DND-41 (cell line): ENCODE results near the gene STX19.

Experiments
- ATAC-seq: fragments of 200-7000 bp; cut with Tn5 transposase; 3 replicates; pipeline ENCODE4 v1.9.1; 2021; ENCODE audit warnings: low read depth; ENCODE audit not compliant: insufficient read depth
- DNase-seq: peaks from one replicate; pipeline ENCODE4 v3.0.0-alpha.2; 2020
- H2AFZ ChIP-seq: 2 replicates; pipeline ENCODE4 v1.6.0; 2012; ENCODE audit warnings: low read depth, low read length
- H3K27ac ChIP-seq: 2 replicates; pipeline ENCODE4 v1.5.1; 2012; ENCODE audit warnings: low read length, inconsistent platforms
- H3K27me3 ChIP-seq: fragments of 200-600 bp; sonication (generic); 2 replicates; pipeline ENCODE4 v1.6.0; 2012; ENCODE audit warnings: low read length, mild to moderate bottlenecking, inconsistent platforms; ENCODE audit not compliant: insufficient read depth, poor library complexity
- H3K36me3 ChIP-seq: 2 replicates; pipeline ENCODE4 v1.5.1; 2012; ENCODE audit warnings: low read length, inconsistent platforms; ENCODE audit not compliant: insufficient read depth
- H3K4me1 ChIP-seq: 2 replicates; pipeline ENCODE4 v1.5.1; 2012; ENCODE audit warnings: mild to moderate bottlenecking, low read length; ENCODE audit not compliant: insufficient read depth
- H3K4me2 ChIP-seq: 2 replicates; pipeline ENCODE4 v1.6.0; 2012; ENCODE audit warnings: mild to moderate bottlenecking, moderate library complexity, low read length, inconsistent platforms; ENCODE audit not compliant: insufficient read depth
- H3K4me3 ChIP-seq, 2 experiments: fragments of 200-600 bp in 1 of 2; shearing (Covaris generic) in 1 of 2; 2 replicates each; pipeline ENCODE4 v1.5.1; 2012 to 2016; ENCODE audit warnings: inconsistent platforms in 2 of 2, low read length in 2 of 2, mild to moderate bottlenecking in 2 of 2, low read depth in 1 of 2, moderate library complexity in 1 of 2
- H3K79me2 ChIP-seq: 2 replicates; pipeline ENCODE4 v1.6.0; 2012; ENCODE audit warnings: low read length, inconsistent platforms; ENCODE audit not compliant: insufficient read depth
- H3K9ac ChIP-seq: 2 replicates; pipeline ENCODE4 v1.6.0; 2012; ENCODE audit warnings: low read depth, mild to moderate bottlenecking, inconsistent platforms, low read length, moderate library complexity
- H3K9me3 ChIP-seq: 2 replicates; pipeline ENCODE4 v1.5.1; 2012; ENCODE audit warnings: low read length, moderate library complexity, mild to moderate bottlenecking, inconsistent platforms; ENCODE audit not compliant: insufficient read depth, severe bottlenecking
- H4K20me1 ChIP-seq: 2 replicates; pipeline ENCODE4 v1.6.0; 2012; ENCODE audit warnings: low read length; ENCODE audit not compliant: insufficient read depth
- EZH2 ChIP-seq: IDR thresholded peaks from 3 replicates; pipeline ENCODE4 v1.6.1; 2012; ENCODE audit warnings: borderline replicate concordance, low read depth, mild to moderate bottlenecking, moderate library complexity, low read length, inconsistent platforms; ENCODE audit not compliant: severe bottlenecking
- TF ChIP-seq, protein P1 (sequence below): IDR thresholded peaks from 2 replicates; pipeline ENCODE4 v1.5.1; 2012; ENCODE audit warnings: borderline replicate concordance, low read length, moderate library complexity, mild to moderate bottlenecking; ENCODE audit not compliant: poor library complexity, severe bottlenecking; ENCODE audit errors: extremely low read depth

STX19 gene

GRCh38 chr3:94024385-94024784, 4.0 kb downstream of the STX19 start:
- H3K9ac ChIP-seq: no peak overlapping the region
- no peak overlapping the region for H3K27ac ChIP-seq
- H2AFZ ChIP-seq: no peak overlapping the region
- no peaks in the 10 kb centered on the region for H3K36me3 ChIP-seq
- no peaks in the 10 kb centered on the region for H3K4me1 ChIP-seq
- ATAC-seq: no peak
- no peaks in the 10 kb centered on the region for H4K20me1 ChIP-seq
- no peaks in the 10 kb centered on the region for H3K9me3 ChIP-seq
- TF ChIP-seq, protein P1, sequence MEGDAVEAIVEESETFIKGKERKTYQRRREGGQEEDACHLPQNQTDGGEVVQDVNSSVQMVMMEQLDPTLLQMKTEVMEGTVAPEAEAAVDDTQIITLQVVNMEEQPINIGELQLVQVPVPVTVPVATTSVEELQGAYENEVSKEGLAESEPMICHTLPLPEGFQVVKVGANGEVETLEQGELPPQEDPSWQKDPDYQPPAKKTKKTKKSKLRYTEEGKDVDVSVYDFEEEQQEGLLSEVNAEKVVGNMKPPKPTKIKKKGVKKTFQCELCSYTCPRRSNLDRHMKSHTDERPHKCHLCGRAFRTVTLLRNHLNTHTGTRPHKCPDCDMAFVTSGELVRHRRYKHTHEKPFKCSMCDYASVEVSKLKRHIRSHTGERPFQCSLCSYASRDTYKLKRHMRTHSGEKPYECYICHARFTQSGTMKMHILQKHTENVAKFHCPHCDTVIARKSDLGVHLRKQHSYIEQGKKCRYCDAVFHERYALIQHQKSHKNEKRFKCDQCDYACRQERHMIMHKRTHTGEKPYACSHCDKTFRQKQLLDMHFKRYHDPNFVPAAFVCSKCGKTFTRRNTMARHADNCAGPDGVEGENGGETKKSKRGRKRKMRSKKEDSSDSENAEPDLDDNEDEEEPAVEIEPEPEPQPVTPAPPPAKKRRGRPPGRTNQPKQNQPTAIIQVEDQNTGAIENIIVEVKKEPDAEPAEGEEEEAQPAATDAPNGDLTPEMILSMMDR: no peak
- no peak for TF ChIP-seq EZH2
- no peak overlapping the region for H3K4me2 ChIP-seq
- H3K27me3 ChIP-seq: no peaks in the 10 kb centered on the region
- no peak for DNase-seq
- H3K79me2 ChIP-seq: no peaks in the 10 kb centered on the region
- H3K4me3 ChIP-seq: no peak overlapping the region

GRCh38 chr3:94020293-94020692, 8.1 kb downstream of the STX19 start:
- no peak overlapping the region for H3K27ac ChIP-seq
- H3K4me3 ChIP-seq: no peak overlapping the region
- no peaks in the 10 kb centered on the region for H4K20me1 ChIP-seq
- H3K4me1 ChIP-seq: no peaks in the 10 kb centered on the region
- no peaks in the 10 kb centered on the region for H3K9me3 ChIP-seq
- H2AFZ ChIP-seq: no peak overlapping the region
- DNase-seq (no peak), ATAC-seq (no peak)
- no peak overlapping the region for H3K9ac ChIP-seq
- no peak for TF ChIP-seq EZH2
- TF ChIP-seq, protein P1: no peak
- H3K4me2 ChIP-seq: no peak overlapping the region
- no peaks in the 10 kb centered on the region for H3K36me3 ChIP-seq
- no peaks in the 10 kb centered on the region for H3K79me2 ChIP-seq
- H3K27me3 ChIP-seq: no peaks in the 10 kb centered on the region

DNA sequence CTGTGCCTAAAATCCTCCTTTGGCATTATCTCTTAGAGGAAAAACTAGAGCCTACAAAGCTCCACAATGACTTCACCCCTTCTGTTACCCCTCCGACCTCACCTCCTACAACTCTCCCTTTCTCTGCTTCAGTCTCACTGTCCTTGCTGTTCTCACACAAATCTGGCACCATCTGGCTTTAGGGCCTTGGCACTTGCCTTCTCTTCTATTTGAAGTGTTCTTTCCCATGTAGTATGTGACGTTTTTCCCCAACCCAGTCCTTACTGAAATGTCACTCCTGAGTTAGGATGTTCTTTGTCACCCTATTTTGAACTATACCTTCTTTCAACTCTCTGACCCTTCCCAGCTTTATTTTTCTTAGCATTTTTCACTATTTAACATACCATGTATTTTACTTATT, 8.7 kb downstream of the STX19 start:
- DNase-seq (no peak), ATAC-seq (no peak)
- H3K4me3 ChIP-seq: no peak overlapping the region
- H3K9me3 ChIP-seq: no peaks in the 10 kb centered on the region
- H3K4me1 ChIP-seq: no peaks in the 10 kb centered on the region
- H3K9ac ChIP-seq: no peak overlapping the region
- no peak overlapping the region for H3K27ac ChIP-seq
- H2AFZ ChIP-seq: no peak overlapping the region
- H4K20me1 ChIP-seq: no peaks in the 10 kb centered on the region
- no peaks in the 10 kb centered on the region for H3K79me2 ChIP-seq
- H3K4me2 ChIP-seq: no peak overlapping the region
- H3K27me3 ChIP-seq: no peaks in the 10 kb centered on the region
- TF ChIP-seq EZH2: no peak
- TF ChIP-seq, protein P1: no peak
- H3K36me3 ChIP-seq: no peaks in the 10 kb centered on the region

- no peak overlapping the region for H3K27ac ChIP-seq
- no peaks in the 10 kb centered on the region for H3K4me1 ChIP-seq
- no peaks in the 10 kb centered on the region for H3K9me3 ChIP-seq
- DNase-seq (no peak), ATAC-seq (no peak)
- H3K79me2 ChIP-seq: no peaks in the 10 kb centered on the region
- H4K20me1 ChIP-seq: no peaks in the 10 kb centered on the region
- TF ChIP-seq, protein P1: no peak
- no peak for TF ChIP-seq EZH2
- H3K36me3 ChIP-seq: no peaks in the 10 kb centered on the region
- H3K9ac ChIP-seq: no peak overlapping the region
- H3K27me3 ChIP-seq: no peaks in the 10 kb centered on the region
- H3K4me2 ChIP-seq: no peak overlapping the region
- no peak overlapping the region for H2AFZ ChIP-seq
- no peak overlapping the region for H3K4me3 ChIP-seq
Observed at GRCh38 chr3:94015025-94015424, 13.4 kb downstream of the STX19 start.
